K562 (cell line): ENCODE measurements around the gene PDGFA. TPM values are rescaled to one million over a fixed set of nuclear protein-coding genes. Genes with fewer than 3 reads are reported as not detected.

Experiments
- ATAC-seq: fragments of 200-7000 bp; cut with Tn5 transposase; 3 replicates; pipeline ENCODE4 v1.9.1; 2020; ENCODE audit warnings: moderate library complexity
- BruUV-seq: library from RNA; stranded (reverse); fragments of 400-500 nt; replicated peaks from 2 replicates; lab custom pipeline; 2021; lab: Mats Ljungman, UMichigan
- CTCF ChIA-PET: fragments of 300-600 bp; formaldehyde crosslinking; extraction: SDS; loops from one replicate; lab custom pipeline; 2021; ENCODE audit warnings: low intra/inter-chr PET ratio; lab: Yijun Ruan, JAX
- POLR2A ChIA-PET: fragments of 300-600, 350-650 bp; sonication (Branson Sonifier 250); formaldehyde crosslinking; extraction: SDS; loops from one replicate; lab custom pipeline; 2021; ENCODE audit warnings: antibody characterized with exemption, inconsistent platforms; lab: Yijun Ruan, JAX
- DNase-seq, 4 experiments: peaks; one replicate each; pipeline versions ENCODE4 v3.0.0 to v3.0.0-alpha.2; 2011 to 2018; ENCODE audit warnings: low spot score in 3 of 4, mixed read lengths in 3 of 4; ENCODE audit errors: extremely low read depth in 1 of 4
- FAIRE-seq: peaks from 2 replicates; lab custom pipeline; 2011; peaks lifted over from hg19 to GRCh38; lab: Jason Lieb, UNC
- H2AFZ ChIP-seq: 2 replicates; pipeline ENCODE4 v1.6.0; 2011; ENCODE audit warnings: low read depth, low read length, control low read depth, inconsistent platforms
- H3K27ac ChIP-seq: fragments of 200-600 bp; 3 replicates; pipeline ENCODE4 v1.8.0; 2011; ENCODE audit warnings: low read depth, mild to moderate bottlenecking, control low read depth, inconsistent platforms, low read length, moderate library complexity, mixed read lengths; ENCODE audit errors: extremely low read depth
- H3K27me3 ChIP-seq, 2 experiments: fragments of 300-600 bp in 1 of 2; 2 replicates in 1 of 2; 3 replicates in 1 of 2; pipeline versions ENCODE4 v1.6.0 to v1.8.0; 2011; ENCODE audit warnings: inconsistent platforms in 2 of 2, low read length in 2 of 2, mild to moderate bottlenecking in 1 of 2, mixed read lengths in 1 of 2, moderate library complexity in 1 of 2; ENCODE audit not compliant: control insufficient read depth in 2 of 2, insufficient read depth in 2 of 2
- H3K36me3 ChIP-seq: fragments of 300-600 bp; 3 replicates; pipeline ENCODE4 v1.8.0; 2011; ENCODE audit warnings: mild to moderate bottlenecking, low read length, inconsistent platforms; ENCODE audit not compliant: control insufficient read depth, insufficient read depth
- H3K4me1 ChIP-seq, 2 experiments: fragments of 200-600 bp in 1 of 2; replicated peaks in 1 of 2; 2 replicates in 1 of 2; 3 replicates in 1 of 2; pipeline versions ENCODE4 v1.5.1 to v1.8.0; 2011; ENCODE audit warnings: inconsistent platforms in 2 of 2, low read length in 2 of 2, mild to moderate bottlenecking in 1 of 2, mixed read lengths in 1 of 2, moderate library complexity in 1 of 2; ENCODE audit not compliant: control insufficient read depth in 2 of 2, insufficient read depth in 2 of 2
- H3K4me2 ChIP-seq: 2 replicates; pipeline ENCODE4 v1.6.1; 2011; ENCODE audit warnings: low read length, control low read depth, inconsistent platforms, mixed read lengths; ENCODE audit not compliant: insufficient read depth
- H3K4me3 ChIP-seq: fragments of 200-600 bp; sonication (generic), shearing (Covaris generic); 2 replicates; pipeline ENCODE4 v1.5.1; 2016; ENCODE audit warnings: control low read depth, inconsistent platforms
- H3K79me2 ChIP-seq: fragments of 200-600 bp; 3 replicates; pipeline ENCODE4 v1.8.0; 2011; ENCODE audit warnings: low read length, inconsistent platforms; ENCODE audit not compliant: control insufficient read depth, insufficient read depth
- H3K9ac ChIP-seq, 2 experiments: 2 replicates each; pipeline versions ENCODE4 v1.6.0 to v1.6.1; 2011; ENCODE audit warnings: low read depth in 2 of 2, low read length in 2 of 2, control low read depth in 1 of 2, inconsistent platforms in 1 of 2, mild to moderate bottlenecking in 1 of 2, mixed read lengths in 1 of 2; ENCODE audit not compliant: insufficient read depth in 1 of 2
- H3K9me1 ChIP-seq: one replicate; pipeline ENCODE4 v1.6.0; 2011; ENCODE audit warnings: inconsistent platforms, mild to moderate bottlenecking, low read length, moderate library complexity; ENCODE audit not compliant: control insufficient read depth, insufficient read depth
- H3K9me3 ChIP-seq: replicated peaks from 2 replicates; pipeline ENCODE4 v1.5.1; 2011; ENCODE audit warnings: low read depth, low read length, inconsistent platforms; ENCODE audit not compliant: control insufficient read depth, insufficient read depth
- H4K20me1 ChIP-seq: replicated peaks from 2 replicates; pipeline ENCODE4 v1.6.1; 2011; ENCODE audit warnings: low read length, inconsistent platforms, mixed read lengths; ENCODE audit not compliant: control insufficient read depth, insufficient read depth
- HNRNPK ChIP-seq: fragments of 200-400 bp; formaldehyde crosslinking; IDR thresholded peaks from one replicate; pipeline ENCODE4 v1.6.1; 2018; ENCODE audit warnings: mild to moderate bottlenecking, low read depth, low read length; ENCODE audit not compliant: poor library complexity, severe bottlenecking
- NR1H2 ChIP-seq: sonication (generic); formaldehyde crosslinking; IDR thresholded peaks from 2 replicates; pipeline ENCODE4 v1.4.0; 2020; ENCODE audit warnings: mild to moderate bottlenecking, missing genetic modification reagents
- ZBTB33 ChIP-seq: sonication (generic); formaldehyde crosslinking; IDR thresholded peaks from 2 replicates; pipeline ENCODE4 v1.8.1; 2023; ENCODE audit warnings: mild to moderate bottlenecking, missing genetic modification reagents
- ZNF24 ChIP-seq: fragments of 450-650 bp; IDR thresholded peaks from 2 replicates; pipeline ENCODE4 v1.6.1; 2016
- ZNF696 ChIP-seq: fragments of 250-450 bp; sonication (Bioruptor Pico); conservative IDR thresholded peaks from 2 replicates; pipeline ENCODE4 v1.4.0; 2020; ENCODE audit warnings: mild to moderate bottlenecking, moderate library complexity
- WGBS: fragments of 100-300 bp; shearing (Covaris generic); methylation state at CpG from one replicate; pipeline ENCODE4 v1.1.6; 2016; ENCODE audit warnings: low coverage, mixed read lengths; ENCODE audit not compliant: insufficient coverage; ENCODE audit errors: missing lambda C conversion rate; 5-methylcytosine and 5-hydroxymethylcytosine counted together
- in situ Hi-C: fragments of 300-500 bp; cut with MboI; formaldehyde crosslinking; loops from 4 replicates; pipeline ENCODE4 v1.15.0; 2018; ENCODE audit warnings: inconsistent platforms, mixed read lengths
- intact Hi-C: fragments of 100-400 bp; cut with micrococcal nuclease; formaldehyde crosslinking; loops from 2 replicates; pipeline ENCODE4 v1.14.2; 2022
- polyA plus RNA-seq, 8 experiments: library from polyadenylated mRNA; depleted of rRNA in 4 of 8; stranded (reverse) in 5 of 8; unstranded in 3 of 8; fragments of >200 nt; fragmentation: Nextera tagmentation in 2 of 8; fragmentation: Illumina TruSeq in 1 of 8; extraction: Ambion mirVana in 2 of 8; extraction: Trizol in 1 of 8; gene quantifications; 2 replicates each; pipeline versions ENCODE4 v1.2.1 to v1.2.3, GENCODE V29; 2011 to 2014; ENCODE audit warnings: inconsistent platforms in 1 of 8, missing spikeins in 1 of 8
- total RNA-seq, 7 experiments: library from RNA; depleted of rRNA in 6 of 7; stranded (reverse); fragments of >200 nt in 6 of 7; fragmentation: Illumina TruSeq in 2 of 7; extraction: Trizol in 2 of 7; gene quantifications; 2 replicates each; pipeline versions ENCODE4 v1.2.1 to v1.2.3, GENCODE V29; 2011 to 2021; ENCODE audit warnings: low replicate concordance in 1 of 7
- TF ChIP-seq, protein P1 (sequence below): fragments of 250-450 bp; sonication (Bioruptor Pico); IDR thresholded peaks from 2 replicates; pipeline ENCODE4 v1.5.0; 2020; ENCODE audit warnings: mild to moderate bottlenecking, borderline replicate concordance

PDGFA gene
- total and polyA plus RNA-seq, 9 of the 15 experiments (the other 6 are each of a cell fraction or from before 2014, with no cell fraction given) = 2.5 to 10.2 (median 4.6) TPM

GRCh38 chr7:477626-478220 lies 41.9 kb downstream of the PDGFA start (continued):
- TF ChIP-seq NR1H2 (CRISPR knock-in tag) = no peak

DNA sequence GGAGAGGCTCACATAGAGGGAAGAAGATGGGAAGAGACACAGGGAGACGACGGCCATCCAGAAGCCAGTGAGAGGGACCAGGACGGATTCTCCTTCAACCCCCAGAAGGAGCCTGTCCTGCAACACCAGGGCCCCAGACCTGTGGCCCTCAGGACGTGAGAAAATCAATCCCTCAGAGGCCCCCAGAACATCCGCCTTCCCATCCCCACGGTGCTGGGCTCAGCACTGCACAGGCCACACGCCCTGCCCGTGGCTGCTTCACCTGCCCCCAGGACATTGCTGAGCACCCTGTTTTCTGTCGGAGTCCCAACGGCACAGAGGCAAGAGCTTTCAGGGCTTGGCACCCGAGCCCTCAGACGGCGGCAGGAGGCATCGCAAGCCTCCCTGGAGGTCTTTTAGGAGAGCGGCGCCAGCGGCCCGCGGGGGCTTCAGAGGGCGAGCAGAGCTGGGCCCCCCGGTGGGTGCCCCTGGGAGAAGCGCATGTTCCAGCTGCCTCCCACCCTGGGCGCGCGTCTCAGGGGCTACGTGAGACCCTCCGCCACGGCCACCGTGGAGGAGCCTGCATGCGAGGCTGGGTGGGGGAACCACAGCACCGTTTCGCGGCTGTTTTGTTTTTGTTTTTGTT lies 42.8 kb downstream of the PDGFA start:
- H3K27ac ChIP-seq = no peak overlapping the region
- H3K4me3 ChIP-seq = no peak overlapping the region
- H3K27me3 ChIP-seq = no peaks in the 10 kb centered on the region
- ChIA-PET CTCF (no interaction called here), POLR2A (interaction anchor here (0.8 kb wide), 1 partner anchor 152 kb away, joined by 3 read pairs; no protein-coding TSS in a partner anchor)
- ATAC-seq = no peak
- intact Hi-C loops (no loop called here), in situ Hi-C loops (no loop called here)
- no peak overlapping the region for H2AFZ ChIP-seq
- no peaks in the 10 kb centered on the region for H3K36me3 ChIP-seq
- H4K20me1 ChIP-seq = no peaks in the 10 kb centered on the region
- no peaks in the 10 kb centered on the region for H3K9me1 ChIP-seq
- H3K9ac ChIP-seq = no peak overlapping the region
- BruUV-seq = no TSS peak
- WGBS = 76% methylated on average over 24 of the region's 33 CpGs
- peaks cover 6% of the 10 kb centered on the region for H3K9me3 ChIP-seq
- no peak for DNase-seq
- H3K79me2 ChIP-seq = no peaks in the 10 kb centered on the region
- no peak for FAIRE-seq
- no peak for TF ChIP-seq ZNF696
- TF ChIP-seq ZNF24 = no peak
- 0 out of 2 replicates have a peak, but pooled peaks have one; percentile 38 for TF ChIP-seq ZBTB33 (CRISPR knock-in tag)
- no peak for TF ChIP-seq HNRNPK
- TF ChIP-seq, protein P1, sequence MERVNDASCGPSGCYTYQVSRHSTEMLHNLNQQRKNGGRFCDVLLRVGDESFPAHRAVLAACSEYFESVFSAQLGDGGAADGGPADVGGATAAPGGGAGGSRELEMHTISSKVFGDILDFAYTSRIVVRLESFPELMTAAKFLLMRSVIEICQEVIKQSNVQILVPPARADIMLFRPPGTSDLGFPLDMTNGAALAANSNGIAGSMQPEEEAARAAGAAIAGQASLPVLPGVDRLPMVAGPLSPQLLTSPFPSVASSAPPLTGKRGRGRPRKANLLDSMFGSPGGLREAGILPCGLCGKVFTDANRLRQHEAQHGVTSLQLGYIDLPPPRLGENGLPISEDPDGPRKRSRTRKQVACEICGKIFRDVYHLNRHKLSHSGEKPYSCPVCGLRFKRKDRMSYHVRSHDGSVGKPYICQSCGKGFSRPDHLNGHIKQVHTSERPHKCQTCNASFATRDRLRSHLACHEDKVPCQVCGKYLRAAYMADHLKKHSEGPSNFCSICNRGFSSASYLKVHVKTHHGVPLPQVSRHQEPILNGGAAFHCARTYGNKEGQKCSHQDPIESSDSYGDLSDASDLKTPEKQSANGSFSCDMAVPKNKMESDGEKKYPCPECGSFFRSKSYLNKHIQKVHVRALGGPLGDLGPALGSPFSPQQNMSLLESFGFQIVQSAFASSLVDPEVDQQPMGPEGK = no peak
- peaks cover 19 to 59% of the 10 kb centered on the region in 2 experiments for H3K4me1 ChIP-seq
- no peak overlapping the region for H3K4me2 ChIP-seq
